ENCODE results near the gene GABRG3. TPM values are rescaled to one million over a fixed set of nuclear protein-coding genes. Genes with fewer than 3 reads are reported as not detected.

Gene GABRG3
- total RNA-seq, 1 donor from 2014 or later, result not detected

DNA sequence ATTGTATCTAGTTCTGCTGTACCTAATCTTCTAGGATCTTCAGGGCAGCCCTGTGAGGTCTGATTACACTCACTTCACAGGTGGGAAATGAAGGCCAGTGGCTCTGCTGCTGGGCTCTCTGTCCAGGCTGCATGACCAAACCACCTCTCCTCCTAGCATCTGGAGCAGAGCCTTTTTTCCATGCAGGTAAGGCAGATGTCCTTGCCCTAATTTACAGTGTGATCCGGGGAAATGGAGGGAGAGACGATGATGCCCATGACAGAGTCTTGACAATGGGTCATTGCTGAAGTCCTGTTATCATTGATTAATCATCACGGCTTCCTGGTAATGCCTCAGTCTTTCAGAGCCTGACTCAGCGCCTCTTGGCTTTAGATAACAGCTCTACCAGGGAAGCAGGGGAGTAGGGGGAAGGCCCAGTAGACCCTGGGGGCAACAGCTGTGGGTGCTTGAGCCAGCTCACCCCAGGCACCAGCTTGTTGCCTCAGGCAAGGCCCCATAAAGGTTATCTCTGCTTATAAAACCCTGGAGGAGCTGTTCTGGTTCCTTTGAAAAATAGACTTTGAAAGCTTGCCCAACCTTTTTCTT, 153.4 kb downstream of the GABRG3 start:
- intact Hi-C loops (cut with DNase I), result no loop called here
- Histone ChIP-seq H3K9me3 (no peaks in the 10 kb centered on the region), H3K36me3 (no peaks in the 10 kb centered on the region), H3K4me3 (no peak overlapping the region), H3K4me1 (no peaks in the 10 kb centered on the region), H3K27ac (no peak overlapping the region), H3K27me3 (no peaks in the 10 kb centered on the region)
- TF ChIP-seq POLR2A (IDR thresholded peaks at IDR 0.05) (no peak), POLR2AphosphoS5 (IDR thresholded peaks at IDR 0.05; ENCODE audit: insufficient read depth in 1 of 2, low read depth in 1 of 2) (no peak)
- TF ChIP-seq, protein P1, sequence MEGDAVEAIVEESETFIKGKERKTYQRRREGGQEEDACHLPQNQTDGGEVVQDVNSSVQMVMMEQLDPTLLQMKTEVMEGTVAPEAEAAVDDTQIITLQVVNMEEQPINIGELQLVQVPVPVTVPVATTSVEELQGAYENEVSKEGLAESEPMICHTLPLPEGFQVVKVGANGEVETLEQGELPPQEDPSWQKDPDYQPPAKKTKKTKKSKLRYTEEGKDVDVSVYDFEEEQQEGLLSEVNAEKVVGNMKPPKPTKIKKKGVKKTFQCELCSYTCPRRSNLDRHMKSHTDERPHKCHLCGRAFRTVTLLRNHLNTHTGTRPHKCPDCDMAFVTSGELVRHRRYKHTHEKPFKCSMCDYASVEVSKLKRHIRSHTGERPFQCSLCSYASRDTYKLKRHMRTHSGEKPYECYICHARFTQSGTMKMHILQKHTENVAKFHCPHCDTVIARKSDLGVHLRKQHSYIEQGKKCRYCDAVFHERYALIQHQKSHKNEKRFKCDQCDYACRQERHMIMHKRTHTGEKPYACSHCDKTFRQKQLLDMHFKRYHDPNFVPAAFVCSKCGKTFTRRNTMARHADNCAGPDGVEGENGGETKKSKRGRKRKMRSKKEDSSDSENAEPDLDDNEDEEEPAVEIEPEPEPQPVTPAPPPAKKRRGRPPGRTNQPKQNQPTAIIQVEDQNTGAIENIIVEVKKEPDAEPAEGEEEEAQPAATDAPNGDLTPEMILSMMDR (IDR thresholded peaks at IDR 0.05), result no peak
- no peak for DNase-seq (ENCODE audit: extremely low spot score in 2 of 2)

DNA sequence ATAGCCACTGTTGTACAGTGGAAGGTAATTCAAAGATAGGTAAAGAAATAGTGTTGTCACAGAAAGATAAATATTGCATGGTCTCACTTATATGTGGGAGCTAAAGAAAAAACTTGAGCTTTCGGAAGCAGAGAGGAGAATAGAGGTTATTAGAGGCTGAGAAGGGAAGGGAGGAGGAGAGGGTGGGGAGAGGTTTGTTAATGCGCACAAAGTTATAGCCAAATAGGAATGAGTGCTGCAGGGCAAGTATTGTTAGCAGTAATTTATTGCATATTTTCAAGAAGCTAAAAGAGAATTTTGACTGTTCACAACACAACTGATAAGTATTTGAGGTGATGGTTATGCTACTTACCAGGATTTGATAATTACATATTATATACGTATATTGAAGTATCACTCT, 154.2 kb downstream of the GABRG3 start:
- H3K27me3 ChIP-seq, result no peaks in the 10 kb centered on the region
- no peaks in the 10 kb centered on the region for H3K36me3 ChIP-seq
- no peak for DNase-seq (ENCODE audit: extremely low spot score in 2 of 2)
- H3K4me3 ChIP-seq, result no peak overlapping the region
- no peak overlapping the region for H3K27ac ChIP-seq
- intact Hi-C loops (cut with DNase I), result no loop called here
- TF ChIP-seq POLR2A (IDR thresholded peaks at IDR 0.05), result no peak
- TF ChIP-seq POLR2AphosphoS5 (IDR thresholded peaks at IDR 0.05; ENCODE audit: insufficient read depth in 1 of 2, low read depth in 1 of 2), result no peak
- TF ChIP-seq, protein P1 (IDR thresholded peaks at IDR 0.05), result no peak
- no peaks in the 10 kb centered on the region for H3K9me3 ChIP-seq
- H3K4me1 ChIP-seq, result no peaks in the 10 kb centered on the region

DNA sequence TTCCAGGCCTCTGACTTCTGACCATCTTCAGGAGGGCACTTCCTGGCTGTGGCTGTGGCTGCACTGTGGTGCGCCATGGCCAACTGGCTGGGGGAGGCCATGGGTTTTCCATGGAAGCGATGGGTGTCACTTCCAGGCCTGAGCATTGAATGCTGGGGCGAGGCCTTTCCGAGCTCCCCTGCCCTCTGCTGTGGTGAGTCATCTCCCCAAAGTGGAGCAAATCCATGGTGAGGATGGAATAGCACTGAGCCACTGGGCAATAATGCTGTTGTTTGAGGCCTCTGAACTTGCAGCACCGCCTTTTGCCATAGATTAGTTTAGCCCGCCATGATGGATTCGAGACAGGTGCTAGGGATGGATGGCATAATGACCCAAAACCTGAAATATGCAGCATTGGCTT, 155.5 kb downstream of the GABRG3 start:
- intact Hi-C loops (cut with DNase I), result no loop called here
- no peak overlapping the region for H3K27ac ChIP-seq
- no peaks in the 10 kb centered on the region for H3K27me3 ChIP-seq
- H3K9me3 ChIP-seq, result no peaks in the 10 kb centered on the region
- H3K4me1 ChIP-seq, result no peaks in the 10 kb centered on the region
- no peak overlapping the region for H3K4me3 ChIP-seq
- no peaks in the 10 kb centered on the region for H3K36me3 ChIP-seq
- DNase-seq (ENCODE audit: extremely low spot score in 2 of 2), result no peak
- TF ChIP-seq, protein P1 (IDR thresholded peaks at IDR 0.05), result no peak
- no peak for TF ChIP-seq POLR2AphosphoS5 (IDR thresholded peaks at IDR 0.05; ENCODE audit: insufficient read depth in 1 of 2, low read depth in 1 of 2)
- no peak for TF ChIP-seq POLR2A (IDR thresholded peaks at IDR 0.05)

DNA sequence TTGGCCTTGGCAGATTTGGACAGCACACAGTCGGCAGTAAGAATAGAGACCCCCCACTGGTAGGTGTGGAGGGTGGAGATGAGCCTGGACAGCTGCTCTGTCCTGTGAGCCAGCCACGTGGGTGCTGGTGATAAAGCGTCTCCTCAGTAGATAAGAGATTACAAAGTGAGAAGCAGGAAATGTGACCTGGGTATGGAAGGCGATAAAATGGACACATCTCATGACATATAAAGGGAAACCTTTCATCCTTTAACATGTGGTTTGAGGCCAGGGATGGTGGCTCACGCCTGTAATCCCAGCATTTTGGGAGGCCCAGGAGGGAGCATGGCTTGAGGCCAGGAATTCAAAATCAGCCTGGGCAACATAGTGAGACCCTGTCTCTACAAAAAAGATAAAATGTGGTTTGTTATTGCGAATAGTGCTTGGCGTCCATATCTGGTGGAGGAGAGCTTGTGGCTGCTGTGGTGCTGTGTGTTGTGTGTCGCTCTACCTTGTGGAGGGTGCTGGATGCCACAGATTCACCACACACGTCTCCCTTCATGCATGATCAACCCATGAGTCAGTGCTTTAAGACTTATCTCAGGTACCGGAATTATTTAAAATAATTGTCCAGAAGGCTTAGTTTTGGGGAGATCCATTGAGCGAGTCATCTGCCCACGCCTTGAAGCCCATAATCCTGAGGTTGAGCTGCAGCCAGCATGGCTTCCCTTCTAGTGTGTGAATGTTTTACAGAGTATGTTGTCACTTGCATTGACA, 157.0 kb downstream of the GABRG3 start:
- H3K27me3 ChIP-seq, result no peaks in the 10 kb centered on the region
- H3K4me1 ChIP-seq, result no peaks in the 10 kb centered on the region
- no peak overlapping the region for H3K4me3 ChIP-seq
- no peak for DNase-seq (ENCODE audit: extremely low spot score in 2 of 2)
- TF ChIP-seq POLR2A (IDR thresholded peaks at IDR 0.05), result no peak
- TF ChIP-seq POLR2AphosphoS5 (IDR thresholded peaks at IDR 0.05; ENCODE audit: insufficient read depth in 1 of 2, low read depth in 1 of 2), result no peak
- TF ChIP-seq, protein P1 (IDR thresholded peaks at IDR 0.05), result no peak
- intact Hi-C loops (cut with DNase I), result no loop called here
- no peaks in the 10 kb centered on the region for H3K9me3 ChIP-seq
- no peak overlapping the region for H3K27ac ChIP-seq
- H3K36me3 ChIP-seq, result no peaks in the 10 kb centered on the region

DNA sequence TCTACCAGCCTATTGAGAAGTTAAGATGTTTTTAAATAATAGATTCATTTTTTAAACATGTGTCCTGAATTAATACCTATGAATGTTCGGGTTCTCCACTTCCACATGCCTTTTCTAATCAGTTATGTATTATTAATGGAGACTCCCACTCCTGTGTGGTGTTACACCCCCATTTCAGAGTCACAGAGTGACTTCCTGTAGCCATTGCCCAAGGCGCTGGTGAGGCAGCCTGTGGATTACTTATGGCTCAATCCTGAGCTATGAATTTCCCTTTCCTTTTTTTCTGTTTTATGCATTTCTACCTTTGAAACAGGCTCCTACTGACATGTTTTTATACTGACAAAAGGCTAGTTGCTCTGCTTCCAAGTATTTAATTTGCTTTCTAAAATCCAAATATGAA, 162.3 kb downstream of the GABRG3 start:
- intact Hi-C loops (cut with DNase I), result no loop called here
- H3K27me3 ChIP-seq, result no peaks in the 10 kb centered on the region
- H3K4me3 ChIP-seq, result no peak overlapping the region
- H3K27ac ChIP-seq, result no peak overlapping the region
- H3K4me1 ChIP-seq, result no peaks in the 10 kb centered on the region
- TF ChIP-seq, protein P1 (IDR thresholded peaks at IDR 0.05), result no peak
- TF ChIP-seq POLR2AphosphoS5 (IDR thresholded peaks at IDR 0.05; ENCODE audit: insufficient read depth in 1 of 2, low read depth in 1 of 2) (no peak), POLR2A (IDR thresholded peaks at IDR 0.05) (no peak)
- H3K36me3 ChIP-seq, result no peaks in the 10 kb centered on the region
- no peak for DNase-seq (ENCODE audit: extremely low spot score in 2 of 2)
- H3K9me3 ChIP-seq, result no peaks in the 10 kb centered on the region

All from vagina (tissue), 2 donors.